ENCODE data around the gene CYB5D1.

The CYB5D1 gene

DNA sequence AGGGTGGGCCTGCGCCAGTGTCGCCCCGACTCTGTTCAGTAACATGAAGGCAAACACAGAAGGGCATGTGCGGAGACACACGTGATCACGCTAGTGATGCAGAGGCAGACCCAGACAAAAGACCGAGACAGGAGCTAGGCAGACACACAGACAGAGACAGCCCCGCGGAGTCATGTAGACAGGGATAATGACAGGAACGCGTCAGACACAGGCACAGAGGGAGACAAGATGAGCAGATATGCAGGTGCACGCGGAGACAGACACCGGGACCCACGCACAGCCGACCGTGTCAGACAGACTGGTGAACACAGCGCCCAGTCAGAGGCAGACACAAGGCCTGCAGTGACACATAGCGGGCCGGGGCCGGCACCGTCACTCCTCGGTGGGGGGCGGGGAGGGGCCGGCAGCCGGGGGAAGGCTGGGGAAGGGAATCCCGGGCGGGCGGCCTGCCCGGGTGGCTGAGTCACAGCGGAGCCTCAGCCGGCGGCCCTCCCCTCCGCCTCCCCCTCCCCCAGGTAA lies 16.3 kb upstream of the CYB5D1 start:
- H3K36me3 ChIP-seq (ENCODE audit: control insufficient read depth, insufficient read depth, low read length) = peaks cover 6% of the 10 kb centered on the region
- H3K27me3 ChIP-seq (replicated peaks; ENCODE audit: control insufficient read depth, insufficient read depth, low read length) = no peaks in the 10 kb centered on the region
- TF ChIP-seq, protein P1, sequence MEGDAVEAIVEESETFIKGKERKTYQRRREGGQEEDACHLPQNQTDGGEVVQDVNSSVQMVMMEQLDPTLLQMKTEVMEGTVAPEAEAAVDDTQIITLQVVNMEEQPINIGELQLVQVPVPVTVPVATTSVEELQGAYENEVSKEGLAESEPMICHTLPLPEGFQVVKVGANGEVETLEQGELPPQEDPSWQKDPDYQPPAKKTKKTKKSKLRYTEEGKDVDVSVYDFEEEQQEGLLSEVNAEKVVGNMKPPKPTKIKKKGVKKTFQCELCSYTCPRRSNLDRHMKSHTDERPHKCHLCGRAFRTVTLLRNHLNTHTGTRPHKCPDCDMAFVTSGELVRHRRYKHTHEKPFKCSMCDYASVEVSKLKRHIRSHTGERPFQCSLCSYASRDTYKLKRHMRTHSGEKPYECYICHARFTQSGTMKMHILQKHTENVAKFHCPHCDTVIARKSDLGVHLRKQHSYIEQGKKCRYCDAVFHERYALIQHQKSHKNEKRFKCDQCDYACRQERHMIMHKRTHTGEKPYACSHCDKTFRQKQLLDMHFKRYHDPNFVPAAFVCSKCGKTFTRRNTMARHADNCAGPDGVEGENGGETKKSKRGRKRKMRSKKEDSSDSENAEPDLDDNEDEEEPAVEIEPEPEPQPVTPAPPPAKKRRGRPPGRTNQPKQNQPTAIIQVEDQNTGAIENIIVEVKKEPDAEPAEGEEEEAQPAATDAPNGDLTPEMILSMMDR (IDR thresholded peaks at IDR 0.05; ENCODE audit: insufficient read depth, low read length, poor library complexity, severe bottlenecking) = peak; percentile 9
- H3K4me3 ChIP-seq (replicated peaks; ENCODE audit: low read depth, low read length) = peak overlapping the region; percentile 89
- no peak for DNase-seq (ENCODE audit: extremely low read depth, insufficient read length)

DNA sequence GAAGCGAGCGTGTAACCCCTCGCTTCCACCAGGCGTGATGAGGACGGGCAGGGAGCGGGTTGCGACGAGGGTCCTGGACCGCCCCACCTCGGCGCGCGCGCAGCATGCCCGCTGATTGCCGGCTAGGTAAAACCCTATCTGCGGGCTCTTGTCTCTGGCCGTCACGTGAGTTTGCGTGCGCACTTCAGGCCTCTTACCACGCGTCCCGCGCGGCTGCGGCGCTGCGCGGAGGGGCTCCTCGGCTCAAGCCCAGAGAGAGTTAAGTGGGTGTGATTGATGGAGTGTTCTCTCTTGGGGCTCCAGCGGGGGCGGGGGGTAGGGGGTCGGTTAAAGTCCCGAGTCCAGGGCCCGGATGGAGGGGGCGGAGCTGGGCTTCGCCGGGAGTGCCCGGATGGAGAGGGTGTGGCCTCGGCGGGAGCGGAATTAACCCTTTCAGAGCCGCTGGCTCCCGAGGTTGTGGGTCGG lies 15.9 kb upstream of the CYB5D1 start:
- peak; percentile 88 for DNase-seq (ENCODE audit: extremely low read depth, insufficient read length)
- Histone ChIP-seq H3K36me3 (ENCODE audit: control insufficient read depth, insufficient read depth, low read length) (peaks cover 10% of the 10 kb centered on the region), H3K27me3 (replicated peaks; ENCODE audit: control insufficient read depth, insufficient read depth, low read length) (no peaks in the 10 kb centered on the region), H3K4me3 (replicated peaks; ENCODE audit: low read depth, low read length) (peak overlapping the region; percentile 89)
- TF ChIP-seq, protein P1 (IDR thresholded peaks at IDR 0.05; ENCODE audit: insufficient read depth, low read length, poor library complexity, severe bottlenecking) = no peak

DNA sequence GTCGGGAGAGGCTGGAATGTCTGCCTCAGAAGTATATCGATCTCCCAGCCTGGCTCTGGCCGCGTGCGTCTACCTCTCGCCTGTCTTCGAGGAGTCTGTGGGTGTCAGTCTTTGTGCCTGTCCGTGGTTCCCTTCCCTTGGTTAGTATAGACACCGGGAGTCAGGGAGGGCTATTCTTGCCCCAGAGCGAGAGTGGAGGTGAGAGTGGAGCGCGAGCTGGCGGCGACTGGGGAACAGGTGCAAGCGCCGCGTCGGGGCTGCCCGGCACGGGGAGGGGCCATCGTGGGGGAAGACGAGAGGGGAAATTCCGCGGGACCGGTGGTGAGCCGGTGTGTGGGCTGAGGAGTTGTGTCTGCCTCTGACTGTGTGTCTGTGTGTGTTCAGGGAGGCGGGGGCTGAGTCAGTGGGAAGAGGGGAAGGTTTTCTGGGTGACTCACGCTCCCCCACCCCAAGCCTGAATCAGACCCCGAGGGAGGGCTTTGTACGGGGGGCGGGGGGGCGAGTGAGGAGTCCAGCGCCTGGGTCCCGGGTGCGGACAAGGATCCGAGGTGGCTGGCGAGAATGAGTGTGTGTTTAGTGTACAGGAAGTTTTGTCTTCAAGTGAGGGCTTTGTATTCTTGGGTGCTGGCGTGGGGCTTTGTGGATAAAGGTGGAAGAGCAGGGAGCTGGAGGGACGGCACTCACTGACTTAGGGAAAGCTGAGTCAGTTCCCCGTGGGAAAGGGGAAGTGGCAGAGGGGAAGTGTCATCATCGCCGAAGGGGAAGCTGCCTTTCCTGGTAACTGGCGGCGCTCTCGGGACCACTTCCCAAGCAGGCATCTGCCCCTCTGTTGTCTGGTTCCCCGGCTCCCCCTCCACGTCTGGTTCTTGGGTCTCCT lies 15.2 kb upstream of the CYB5D1 start:
- H3K36me3 ChIP-seq (ENCODE audit: control insufficient read depth, insufficient read depth, low read length) = peaks cover 12% of the 10 kb centered on the region
- TF ChIP-seq, protein P1 (IDR thresholded peaks at IDR 0.05; ENCODE audit: insufficient read depth, low read length, poor library complexity, severe bottlenecking) = peak; percentile 12
- no peaks in the 10 kb centered on the region for H3K27me3 ChIP-seq (replicated peaks; ENCODE audit: control insufficient read depth, insufficient read depth, low read length)
- peak; percentile 91 for DNase-seq (ENCODE audit: extremely low read depth, insufficient read length)
- H3K4me3 ChIP-seq (replicated peaks; ENCODE audit: low read depth, low read length) = peak overlapping the region; percentile 89

DNA sequence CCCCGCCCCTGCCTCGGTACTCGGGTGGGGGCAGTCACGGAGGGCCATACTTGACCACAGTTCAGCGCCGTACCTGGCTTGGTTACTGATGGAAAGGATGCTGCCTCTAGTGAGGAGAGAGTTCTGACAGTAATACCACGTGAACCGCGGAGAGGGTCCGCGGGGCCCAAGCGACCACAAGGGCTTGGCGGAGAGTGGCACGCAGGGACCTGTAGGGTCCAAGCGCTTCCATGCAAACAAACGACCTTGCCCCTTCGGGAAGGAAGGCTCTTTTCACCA lies 14.6 kb upstream of the CYB5D1 start:
- TF ChIP-seq, protein P1 (IDR thresholded peaks at IDR 0.05; ENCODE audit: insufficient read depth, low read length, poor library complexity, severe bottlenecking) = no peak
- H3K27me3 ChIP-seq (replicated peaks; ENCODE audit: control insufficient read depth, insufficient read depth, low read length) = no peaks in the 10 kb centered on the region
- peak overlapping the region; percentile 89 for H3K4me3 ChIP-seq (replicated peaks; ENCODE audit: low read depth, low read length)
- DNase-seq (ENCODE audit: extremely low read depth, insufficient read length) = no peak
- peaks cover 16% of the 10 kb centered on the region for H3K36me3 ChIP-seq (ENCODE audit: control insufficient read depth, insufficient read depth, low read length)

DNA sequence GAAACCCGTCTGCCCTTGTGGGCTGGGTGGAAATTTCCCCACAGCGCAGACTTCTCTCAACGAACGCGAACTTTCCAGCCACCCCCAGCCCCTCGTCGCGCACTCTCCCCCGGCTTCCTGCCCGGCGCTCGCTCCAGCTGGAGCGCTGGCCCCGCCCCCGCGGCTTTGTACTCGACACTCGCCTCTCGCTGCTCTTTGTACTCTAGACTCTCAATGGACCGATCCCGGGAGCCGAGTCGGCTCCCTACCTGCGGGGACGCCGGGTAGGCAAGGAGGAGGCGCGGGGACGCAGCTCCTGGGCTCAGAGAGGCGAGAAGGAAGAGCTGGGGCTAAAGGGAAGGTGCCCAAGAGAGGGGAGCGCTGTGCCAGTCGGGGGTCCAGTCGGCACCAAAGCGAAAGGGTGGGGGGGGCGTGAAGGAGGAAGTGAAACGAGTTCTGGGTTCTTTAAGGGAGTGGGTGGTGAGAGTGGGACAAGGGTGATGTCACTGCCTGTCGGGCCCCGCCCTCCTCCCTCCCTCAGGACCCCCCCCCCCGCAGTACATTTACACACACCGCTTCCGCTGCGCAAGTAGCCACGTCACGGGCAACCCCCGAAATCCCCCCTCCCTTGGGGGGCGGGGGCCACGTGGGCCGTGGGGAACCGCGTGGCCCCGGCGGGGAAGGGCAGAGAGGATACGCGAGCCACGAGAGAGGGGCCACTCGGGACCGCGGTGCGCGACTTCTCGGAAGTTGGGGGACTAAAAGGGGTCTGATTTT lies 14.1 kb upstream of the CYB5D1 start:
- H3K4me3 ChIP-seq (replicated peaks; ENCODE audit: low read depth, low read length) = peak overlapping the region; percentile 89
- no peaks in the 10 kb centered on the region for H3K27me3 ChIP-seq (replicated peaks; ENCODE audit: control insufficient read depth, insufficient read depth, low read length)
- DNase-seq (ENCODE audit: extremely low read depth, insufficient read length) = peak; percentile 94
- TF ChIP-seq, protein P1 (IDR thresholded peaks at IDR 0.05; ENCODE audit: insufficient read depth, low read length, poor library complexity, severe bottlenecking) = no peak
- peaks cover 18% of the 10 kb centered on the region for H3K36me3 ChIP-seq (ENCODE audit: control insufficient read depth, insufficient read depth, low read length)

Data from GM06990 (cell line).